Measurements from ENCODE around the gene PWWP2B. TPM values are rescaled to one million over a fixed set of nuclear protein-coding genes. Genes with fewer than 3 reads are reported as not detected.

The PWWP2B gene
- total RNA-seq, 4 donors from 2014 or later, result 45.9 to 129 (median 61.2) TPM

DNA sequence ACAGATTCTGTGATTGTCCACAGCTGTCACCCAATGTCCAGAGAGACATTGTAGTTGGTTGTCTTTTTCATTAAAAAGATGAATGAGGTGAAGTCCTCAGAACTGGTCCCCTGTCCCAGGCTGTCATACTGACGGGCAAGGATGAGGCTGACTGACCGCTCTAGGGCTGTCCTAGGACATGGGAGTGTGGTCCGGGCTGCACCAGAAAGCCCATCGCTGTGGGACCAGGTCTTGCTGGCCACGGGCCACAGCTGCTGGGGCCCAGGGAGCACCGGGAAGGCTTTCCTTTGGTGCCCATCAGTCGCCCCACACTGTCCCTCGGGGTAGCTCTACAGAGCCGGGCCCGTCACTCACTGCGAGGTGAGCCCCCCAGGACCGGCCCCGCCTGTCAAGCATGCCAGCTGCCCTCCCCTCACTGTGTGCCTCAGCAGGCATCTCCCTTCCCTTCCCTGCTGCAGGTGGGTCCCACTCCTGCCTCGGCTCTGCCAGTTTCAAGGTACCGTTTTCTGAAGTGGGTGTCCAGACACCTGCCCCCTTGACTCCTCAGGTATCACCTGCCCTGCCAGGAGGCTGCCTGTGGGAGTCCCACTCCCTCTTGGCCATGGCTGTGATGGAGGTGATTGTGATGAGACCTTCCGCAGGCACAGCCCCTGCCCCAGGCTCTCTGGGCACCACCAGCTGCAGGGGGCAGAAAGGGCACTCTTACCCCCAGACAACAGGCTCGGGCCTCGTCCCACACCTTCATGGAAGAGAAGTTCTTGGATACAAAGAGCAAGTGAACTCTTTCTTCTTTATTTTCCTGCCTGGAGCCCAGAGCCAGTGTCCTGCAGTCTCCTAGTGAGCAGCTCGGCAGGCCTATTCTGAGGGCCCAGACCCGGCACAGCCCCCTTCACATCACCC lies 43.3 kb upstream of the PWWP2B start:
- Histone ChIP-seq H3K27ac (no peak overlapping the region), H3K4me1 (no peaks in the 10 kb centered on the region), H3K9me3 (no peaks in the 10 kb centered on the region), H3K4me3 (no peak overlapping the region), H3K27me3 (no peaks in the 10 kb centered on the region), H3K36me3 (no peaks in the 10 kb centered on the region)
- in situ Hi-C loops (cut with MboI; ENCODE audit: low pct_ligation_motif_present in 1 of 4, low pct_unique_long_range_greater_than_20kb in 1 of 4, low sequenced_read_pairs in 3 of 4), result no loop called here
- intact Hi-C loops (cut with DNase I; ENCODE audit: low total_unique reads), result loop anchor here (5.0 kb wide), 1 partner anchor 131 kb away; no protein-coding TSS in a partner anchor
- WGBS, 2 donors (ENCODE audit: low coverage in 1 of 2), result 88% methylated on average over 20 of the region's 20 CpGs; no CpG with 5 or more reads in 1 of the 2 donors
- TF ChIP-seq, protein P1, sequence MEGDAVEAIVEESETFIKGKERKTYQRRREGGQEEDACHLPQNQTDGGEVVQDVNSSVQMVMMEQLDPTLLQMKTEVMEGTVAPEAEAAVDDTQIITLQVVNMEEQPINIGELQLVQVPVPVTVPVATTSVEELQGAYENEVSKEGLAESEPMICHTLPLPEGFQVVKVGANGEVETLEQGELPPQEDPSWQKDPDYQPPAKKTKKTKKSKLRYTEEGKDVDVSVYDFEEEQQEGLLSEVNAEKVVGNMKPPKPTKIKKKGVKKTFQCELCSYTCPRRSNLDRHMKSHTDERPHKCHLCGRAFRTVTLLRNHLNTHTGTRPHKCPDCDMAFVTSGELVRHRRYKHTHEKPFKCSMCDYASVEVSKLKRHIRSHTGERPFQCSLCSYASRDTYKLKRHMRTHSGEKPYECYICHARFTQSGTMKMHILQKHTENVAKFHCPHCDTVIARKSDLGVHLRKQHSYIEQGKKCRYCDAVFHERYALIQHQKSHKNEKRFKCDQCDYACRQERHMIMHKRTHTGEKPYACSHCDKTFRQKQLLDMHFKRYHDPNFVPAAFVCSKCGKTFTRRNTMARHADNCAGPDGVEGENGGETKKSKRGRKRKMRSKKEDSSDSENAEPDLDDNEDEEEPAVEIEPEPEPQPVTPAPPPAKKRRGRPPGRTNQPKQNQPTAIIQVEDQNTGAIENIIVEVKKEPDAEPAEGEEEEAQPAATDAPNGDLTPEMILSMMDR (IDR thresholded peaks at IDR 0.05), result no peak
- TF ChIP-seq POLR2A (IDR thresholded peaks at IDR 0.05), result no peak
- no peak for TF ChIP-seq POLR2AphosphoS5 (IDR thresholded peaks at IDR 0.05)
- no peak for TF ChIP-seq EP300 (IDR thresholded peaks at IDR 0.05; ENCODE audit: low read depth)
- DNase-seq, result no peak

DNA sequence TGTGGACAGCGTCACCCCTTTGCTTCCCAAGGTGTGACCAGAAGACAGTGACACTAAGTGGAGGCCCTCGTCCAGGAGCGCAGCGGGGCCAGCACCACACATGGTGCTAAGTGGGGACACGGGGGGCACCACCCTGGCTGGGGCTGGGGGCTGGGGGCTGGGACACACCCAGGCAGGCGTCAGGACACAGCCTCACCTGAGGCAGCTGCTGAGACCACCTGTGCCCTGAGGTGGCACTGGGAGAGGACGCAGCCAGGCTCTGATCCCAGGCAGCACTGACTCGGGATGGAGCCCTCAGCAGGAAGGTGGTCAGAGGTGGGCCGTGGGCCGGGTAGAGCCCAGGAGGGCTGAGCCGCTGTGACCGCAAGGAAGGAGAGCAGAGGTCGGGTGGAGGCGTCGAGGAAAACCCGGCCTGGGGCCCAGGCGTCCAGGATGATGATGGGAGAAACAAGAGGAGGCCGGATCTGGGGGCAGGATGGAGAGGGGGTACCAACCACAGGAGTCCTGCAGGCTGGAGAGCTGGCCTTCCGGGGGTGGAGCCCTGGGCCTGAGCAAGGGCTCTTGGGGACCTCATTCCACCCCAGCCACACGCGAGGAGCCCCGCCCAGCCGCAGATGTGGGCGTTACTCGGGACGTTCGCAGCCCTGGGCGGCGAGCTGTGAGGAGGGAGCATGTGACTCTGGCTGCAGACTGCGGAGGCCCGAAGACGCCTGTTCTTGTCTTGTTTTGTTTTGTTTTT lies 42.5 kb upstream of the PWWP2B start:
- no peak overlapping the region for H3K27ac ChIP-seq
- intact Hi-C loops (cut with DNase I; ENCODE audit: low total_unique reads) (loop anchor here (5.0 kb wide), 1 partner anchor 132 kb away; no protein-coding TSS in a partner anchor), in situ Hi-C loops (cut with MboI; ENCODE audit: low pct_ligation_motif_present in 1 of 4, low pct_unique_long_range_greater_than_20kb in 1 of 4, low sequenced_read_pairs in 3 of 4) (no loop called here)
- no peaks in the 10 kb centered on the region for H3K4me1 ChIP-seq
- 87 to 92% methylated on average over 12 to 32 of the region's 32 CpGs for WGBS, 2 donors (ENCODE audit: low coverage in 1 of 2)
- H3K27me3 ChIP-seq, result no peaks in the 10 kb centered on the region
- no peaks in the 10 kb centered on the region for H3K9me3 ChIP-seq
- no peak for DNase-seq
- no peak for TF ChIP-seq POLR2AphosphoS5 (IDR thresholded peaks at IDR 0.05)
- TF ChIP-seq, protein P1 (IDR thresholded peaks at IDR 0.05), result no peak
- no peak for TF ChIP-seq EP300 (IDR thresholded peaks at IDR 0.05; ENCODE audit: low read depth)
- H3K4me3 ChIP-seq, result no peak overlapping the region
- no peaks in the 10 kb centered on the region for H3K36me3 ChIP-seq

DNA sequence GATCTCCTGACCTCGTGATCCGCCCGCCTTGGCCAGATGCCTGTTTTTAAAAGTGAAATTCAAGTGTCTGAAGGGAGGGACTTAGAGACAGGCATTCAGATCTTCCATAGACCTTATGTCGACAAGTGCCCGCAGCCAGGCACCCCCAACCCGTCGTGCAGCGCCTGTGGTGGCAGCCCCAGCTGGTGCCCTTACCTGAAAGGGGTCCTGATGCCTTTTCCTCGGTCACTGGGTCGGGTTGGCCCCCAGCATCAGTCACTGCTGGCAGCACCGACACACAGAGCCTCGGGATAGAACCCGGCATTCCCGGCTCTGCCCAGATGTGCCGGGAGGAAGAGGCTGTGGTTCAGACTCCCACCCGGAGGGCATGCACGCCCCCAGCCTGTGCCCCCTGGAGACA lies 41.7 kb upstream of the PWWP2B start:
- 94% methylated on average over 13 of the region's 17 CpGs; no CpG with 5 or more reads in 1 of the 2 donors for WGBS, 2 donors (ENCODE audit: low coverage in 1 of 2)
- TF ChIP-seq, protein P1 (IDR thresholded peaks at IDR 0.05), result no peak
- no peak for TF ChIP-seq POLR2A (IDR thresholded peaks at IDR 0.05)
- TF ChIP-seq EP300 (IDR thresholded peaks at IDR 0.05; ENCODE audit: low read depth), result no peak
- no peak for TF ChIP-seq POLR2AphosphoS5 (IDR thresholded peaks at IDR 0.05)

DNA sequence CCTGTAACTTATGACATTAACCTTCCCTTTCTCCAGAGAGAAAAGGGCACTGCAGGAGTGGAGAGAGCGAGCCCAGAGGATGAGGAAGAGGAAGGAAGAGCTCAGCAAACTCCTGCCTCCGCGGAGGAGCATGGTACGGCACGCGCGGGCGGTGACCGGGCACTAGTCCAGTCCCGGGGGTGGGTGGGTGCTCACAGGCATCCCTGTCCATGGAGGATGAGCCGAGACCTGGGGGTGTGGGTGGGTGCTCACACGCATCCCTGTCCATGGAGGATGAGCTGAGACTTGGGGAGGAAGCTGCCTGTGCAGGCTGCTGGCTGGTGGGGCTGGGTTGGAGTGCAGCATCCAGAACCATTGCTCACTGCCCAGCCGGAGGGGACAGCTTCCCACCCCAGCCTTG lies 41.2 kb upstream of the PWWP2B start:
- no peaks in the 10 kb centered on the region for H3K36me3 ChIP-seq
- no peak overlapping the region for H3K4me3 ChIP-seq
- in situ Hi-C loops (cut with MboI; ENCODE audit: low pct_ligation_motif_present in 1 of 4, low pct_unique_long_range_greater_than_20kb in 1 of 4, low sequenced_read_pairs in 3 of 4) (no loop called here), intact Hi-C loops (cut with DNase I; ENCODE audit: low total_unique reads) (no loop called here)
- WGBS, 2 donors (ENCODE audit: low coverage in 1 of 2), result 91 to 100% methylated on average over 1 to 13 of the region's 13 CpGs
- H3K27me3 ChIP-seq, result no peaks in the 10 kb centered on the region
- no peak for DNase-seq
- H3K9me3 ChIP-seq, result no peaks in the 10 kb centered on the region
- no peak for TF ChIP-seq EP300 (IDR thresholded peaks at IDR 0.05; ENCODE audit: low read depth)
- TF ChIP-seq, protein P1 (IDR thresholded peaks at IDR 0.05), result no peak
- TF ChIP-seq POLR2A (IDR thresholded peaks at IDR 0.05), result no peak
- TF ChIP-seq POLR2AphosphoS5 (IDR thresholded peaks at IDR 0.05), result no peak
- no peaks in the 10 kb centered on the region for H3K4me1 ChIP-seq
- no peak overlapping the region for H3K27ac ChIP-seq

More for the DNA sequence above, 41.7 kb upstream of the PWWP2B start:
- H3K9me3 ChIP-seq, result no peaks in the 10 kb centered on the region
- H3K27ac ChIP-seq, result no peak overlapping the region
- in situ Hi-C loops (cut with MboI; ENCODE audit: low pct_ligation_motif_present in 1 of 4, low pct_unique_long_range_greater_than_20kb in 1 of 4, low sequenced_read_pairs in 3 of 4), result no loop called here
- no peak overlapping the region for H3K4me3 ChIP-seq
- intact Hi-C loops (cut with DNase I; ENCODE audit: low total_unique reads), result no loop called here
- no peaks in the 10 kb centered on the region for H3K27me3 ChIP-seq
- H3K36me3 ChIP-seq, result no peaks in the 10 kb centered on the region
- no peak for DNase-seq
- no peaks in the 10 kb centered on the region for H3K4me1 ChIP-seq
